DOHH2 (cell line): ENCODE measurements around the gene SPDYC.

Experiments
- H3F3A ChIP-seq: fragments of 200-600 bp; sonication (generic), shearing (Covaris generic); 2 replicates; pipeline ENCODE4 v1.6.0; 2016; ENCODE audit warnings: antibody characterized with exemption, mild to moderate bottlenecking; ENCODE audit not compliant: control insufficient read depth, insufficient read depth
- H3K27ac ChIP-seq: fragments of 200-600 bp; sonication (generic); 2 replicates; pipeline ENCODE4 v1.5.1; 2014; ENCODE audit warnings: low read depth, mild to moderate bottlenecking, low read length, moderate library complexity
- H3K27me3 ChIP-seq: fragments of 200-600 bp; sonication (generic); 2 replicates; pipeline ENCODE4 v1.6.1; 2014; ENCODE audit warnings: mild to moderate bottlenecking, low read length, mixed read lengths; ENCODE audit not compliant: control insufficient read depth
- H3K36me3 ChIP-seq: fragments of 200-600 bp; sonication (generic); 2 replicates; pipeline ENCODE4 v1.6.1; 2014; ENCODE audit warnings: mild to moderate bottlenecking, low read length, moderate library complexity, mixed read lengths; ENCODE audit not compliant: control insufficient read depth
- H3K4me1 ChIP-seq: fragments of 200-600 bp; sonication (generic); 2 replicates; pipeline ENCODE4 v1.6.1; 2014; ENCODE audit warnings: mild to moderate bottlenecking, low read length, mixed read lengths; ENCODE audit not compliant: control insufficient read depth
- H3K4me2 ChIP-seq: fragments of 200-600 bp; sonication (generic); 2 replicates; pipeline ENCODE4 v1.6.0; 2014; ENCODE audit warnings: mild to moderate bottlenecking, low read length, moderate library complexity
- H3K4me3 ChIP-seq: fragments of 200-600 bp; sonication (generic); 2 replicates; pipeline ENCODE4 v1.5.1; 2014; ENCODE audit warnings: mild to moderate bottlenecking, low read length, mixed read lengths
- H3K79me2 ChIP-seq: fragments of 200-600 bp; sonication (generic); 2 replicates; pipeline ENCODE4 v1.6.1; 2014; ENCODE audit warnings: mild to moderate bottlenecking, low read length, mixed read lengths; ENCODE audit not compliant: control insufficient read depth
- H3K9me2 ChIP-seq: fragments of 200-600 bp; sonication (generic); replicated peaks from 2 replicates; pipeline ENCODE4 v1.6.1; 2014; ENCODE audit warnings: mild to moderate bottlenecking, low read length, mixed read lengths; ENCODE audit not compliant: control insufficient read depth
- H3K9me3 ChIP-seq: fragments of 200-600 bp; sonication (generic); 2 replicates; pipeline ENCODE4 v1.6.1; 2014; ENCODE audit warnings: antibody characterized with exemption, low read length, mixed read lengths; ENCODE audit not compliant: control insufficient read depth, insufficient read depth
- H4K20me1 ChIP-seq: fragments of 200-600 bp; sonication (generic); 2 replicates; pipeline ENCODE4 v1.6.0; 2014; ENCODE audit warnings: low read depth, mild to moderate bottlenecking, antibody characterized with exemption, low read length, moderate library complexity; ENCODE audit not compliant: control insufficient read depth, insufficient read depth
- EZH2phosphoT487 ChIP-seq: fragments of 200-600 bp; sonication (generic); IDR thresholded peaks from 2 replicates; pipeline ENCODE4 v1.6.1; 2017; ENCODE audit warnings: borderline replicate concordance, mild to moderate bottlenecking, antibody characterized with exemption, low read length, moderate library complexity, mixed read lengths
- TF ChIP-seq, protein P1 (sequence below): fragments of 200-600 bp; sonication (generic); IDR thresholded peaks from one replicate; pipeline ENCODE4 v1.5.1; 2014; ENCODE audit warnings: antibody characterized with exemption, mild to moderate bottlenecking, low read depth, low read length; ENCODE audit not compliant: poor library complexity, severe bottlenecking

Gene SPDYC

DNA sequence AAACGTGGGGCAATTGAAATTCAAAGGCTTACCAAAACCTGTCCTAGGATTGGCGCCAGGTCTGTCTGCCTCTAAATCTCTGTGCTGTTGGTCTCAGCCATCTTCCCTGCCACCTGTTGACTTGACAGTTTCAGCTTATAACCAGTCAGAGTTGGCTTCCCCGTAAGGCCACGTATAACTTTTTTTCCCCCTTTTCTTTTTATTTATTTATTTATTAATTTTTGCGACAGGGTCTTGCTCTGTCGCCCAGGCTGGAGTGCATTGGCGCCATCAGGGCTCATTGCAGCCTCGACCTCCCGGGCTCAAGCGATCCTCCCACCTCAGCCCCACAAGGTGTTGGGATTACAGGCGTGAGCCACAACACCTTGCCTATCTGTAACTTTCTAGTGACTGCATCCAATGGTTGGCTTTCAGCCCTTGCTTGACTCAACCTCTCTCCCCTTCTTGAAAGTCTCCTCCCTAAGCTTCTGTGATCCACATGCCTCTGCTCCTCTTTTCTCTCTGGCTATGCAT lies 34.3 kb upstream of the SPDYC start:
- TF ChIP-seq, protein P1, sequence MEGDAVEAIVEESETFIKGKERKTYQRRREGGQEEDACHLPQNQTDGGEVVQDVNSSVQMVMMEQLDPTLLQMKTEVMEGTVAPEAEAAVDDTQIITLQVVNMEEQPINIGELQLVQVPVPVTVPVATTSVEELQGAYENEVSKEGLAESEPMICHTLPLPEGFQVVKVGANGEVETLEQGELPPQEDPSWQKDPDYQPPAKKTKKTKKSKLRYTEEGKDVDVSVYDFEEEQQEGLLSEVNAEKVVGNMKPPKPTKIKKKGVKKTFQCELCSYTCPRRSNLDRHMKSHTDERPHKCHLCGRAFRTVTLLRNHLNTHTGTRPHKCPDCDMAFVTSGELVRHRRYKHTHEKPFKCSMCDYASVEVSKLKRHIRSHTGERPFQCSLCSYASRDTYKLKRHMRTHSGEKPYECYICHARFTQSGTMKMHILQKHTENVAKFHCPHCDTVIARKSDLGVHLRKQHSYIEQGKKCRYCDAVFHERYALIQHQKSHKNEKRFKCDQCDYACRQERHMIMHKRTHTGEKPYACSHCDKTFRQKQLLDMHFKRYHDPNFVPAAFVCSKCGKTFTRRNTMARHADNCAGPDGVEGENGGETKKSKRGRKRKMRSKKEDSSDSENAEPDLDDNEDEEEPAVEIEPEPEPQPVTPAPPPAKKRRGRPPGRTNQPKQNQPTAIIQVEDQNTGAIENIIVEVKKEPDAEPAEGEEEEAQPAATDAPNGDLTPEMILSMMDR, result no peak
- TF ChIP-seq EZH2phosphoT487, result no peak
- Histone ChIP-seq H3K4me3 (peak overlapping the region; percentile 99), H3K79me2 (peaks cover 46% of the 10 kb centered on the region), H3F3A (peaks cover 25% of the 10 kb centered on the region), H3K27me3 (no peaks in the 10 kb centered on the region), H3K36me3 (peaks cover 34% of the 10 kb centered on the region), H3K9me3 (no peaks in the 10 kb centered on the region), H3K27ac (peak overlapping the region; percentile 100), H3K4me2 (peak overlapping the region; percentile 99), H3K4me1 (peaks cover 39% of the 10 kb centered on the region), H4K20me1 (peaks cover 12% of the 10 kb centered on the region; the same call in 1 of the 2 replicates), H3K9me2 (no peaks in the 10 kb centered on the region)

DNA sequence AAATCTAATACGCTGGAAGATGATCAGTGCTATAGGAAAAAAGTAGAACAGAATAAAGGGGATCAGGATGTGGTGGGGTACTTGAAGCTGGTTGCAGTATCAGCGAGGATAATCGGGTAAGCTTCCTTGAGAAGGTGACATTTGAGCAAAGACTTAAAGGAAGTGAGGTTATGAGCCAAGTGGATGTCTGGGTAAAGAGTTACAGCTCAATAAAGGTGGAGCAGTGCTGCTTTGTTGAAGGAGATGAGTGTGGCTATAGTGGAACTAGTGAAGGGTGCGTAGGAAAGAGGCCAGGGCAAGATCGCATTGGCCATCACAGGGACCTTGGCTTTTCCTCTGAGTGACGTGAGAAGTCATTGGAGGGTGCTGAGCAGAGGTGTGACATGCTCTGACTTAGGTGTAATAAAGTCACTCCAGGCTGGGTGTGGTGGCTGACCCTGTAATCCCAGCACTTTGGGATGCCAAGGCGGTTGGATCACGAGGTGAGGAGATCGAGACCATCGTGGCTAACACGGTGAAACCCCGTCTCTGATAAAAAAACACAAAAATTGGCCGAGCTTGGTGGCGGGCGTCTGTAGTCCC lies 33.4 kb upstream of the SPDYC start:
- peaks cover 4% of the 10 kb centered on the region; the same call in 1 of the 2 replicates for H4K20me1 ChIP-seq

DNA sequence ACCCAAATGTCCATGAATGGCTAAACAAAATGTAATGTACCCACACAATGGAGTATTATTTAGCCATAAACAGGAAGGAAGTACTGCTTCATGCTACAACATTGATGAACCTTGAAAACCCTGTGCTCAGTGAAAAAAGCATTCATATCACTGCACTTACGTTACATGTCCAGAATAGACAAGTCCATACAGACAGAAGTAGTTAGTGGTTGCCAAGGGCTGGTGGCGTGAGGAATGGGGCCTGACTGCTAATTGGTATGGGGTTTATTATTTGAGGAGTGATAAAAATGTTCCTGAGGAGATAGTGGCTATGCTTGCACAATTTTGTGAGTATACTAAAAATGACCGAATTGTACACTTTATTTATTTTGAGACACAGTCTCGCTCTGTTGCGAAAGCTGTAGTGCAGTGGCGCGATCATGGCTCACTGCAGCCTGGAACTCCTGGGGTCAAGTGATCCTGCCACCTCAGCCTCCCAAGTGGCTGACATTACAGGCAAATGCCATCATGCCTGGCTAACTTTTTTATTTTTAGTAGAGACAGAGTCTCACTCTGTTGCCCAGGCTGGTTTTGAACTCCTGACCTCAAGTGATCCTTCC lies 28.0 kb upstream of the SPDYC start:
- H3K27ac ChIP-seq, result peak overlapping the region; percentile 29
- peaks cover 16% of the 10 kb centered on the region; the same call in 1 of the 2 replicates for H3F3A ChIP-seq
- H3K9me3 ChIP-seq, result peaks cover 7% of the 10 kb centered on the region; the same call in 1 of the 2 replicates
- H3K9me2 ChIP-seq, result no peaks in the 10 kb centered on the region
- peaks cover 3% of the 10 kb centered on the region; the same call in 1 of the 2 replicates for H3K36me3 ChIP-seq
- H3K4me3 ChIP-seq, result peak overlapping the region; percentile 27
- H4K20me1 ChIP-seq, result no peaks in the 10 kb centered on the region
- peak overlapping the region; percentile 46 for H3K4me2 ChIP-seq
- TF ChIP-seq, protein P1, result no peak
- no peak for TF ChIP-seq EZH2phosphoT487
- no peaks in the 10 kb centered on the region for H3K79me2 ChIP-seq
- no peaks in the 10 kb centered on the region for H3K27me3 ChIP-seq
- H3K4me1 ChIP-seq, result peaks cover 60% of the 10 kb centered on the region

More for the DNA sequence above, 33.4 kb upstream of the SPDYC start:
- Histone ChIP-seq H3K27me3 (no peaks in the 10 kb centered on the region), H3K27ac (no peak overlapping the region), H3K79me2 (peaks cover 37% of the 10 kb centered on the region), H3K9me2 (no peaks in the 10 kb centered on the region), H3K36me3 (peaks cover 25% of the 10 kb centered on the region), H3K4me3 (peak overlapping the region; percentile 99), H3K9me3 (no peaks in the 10 kb centered on the region), H3K4me1 (peaks cover 39% of the 10 kb centered on the region), H3K4me2 (peak overlapping the region; percentile 99), H3F3A (peaks cover 21% of the 10 kb centered on the region)
- no peak for TF ChIP-seq EZH2phosphoT487
- TF ChIP-seq, protein P1, result no peak
